Testis (tissue), 3 donors: ENCODE results near the gene MAGI2. TPM values are rescaled to one million over a fixed set of nuclear protein-coding genes. Genes with fewer than 3 reads are reported as not detected.

Experiments used
- DNase-seq: peaks from one replicate; pipeline ENCODE4 v3.0.0-alpha.2; 2019
- H3K27ac ChIP-seq, 2 donors: fragments of 200-600 bp; sonication (generic); one replicate each; pipeline ENCODE4 v1.5.1; 2019
- H3K27me3 ChIP-seq: fragments of 200-600 bp; sonication (generic); one replicate; pipeline ENCODE4 v1.5.1; 2019
- H3K36me3 ChIP-seq: fragments of 200-600 bp; sonication (generic); one replicate; pipeline ENCODE4 v1.5.1; 2017; ENCODE audit warnings: low read depth; ENCODE audit errors: missing control alignments
- H3K4me1 ChIP-seq: fragments of 200-600 bp; sonication (generic); one replicate; pipeline ENCODE4 v1.5.1; 2019
- H3K4me3 ChIP-seq, 2 donors: fragments of 200-600 bp; sonication (generic); one replicate each; pipeline ENCODE4 v1.5.1; 2017 to 2019
- H3K9me3 ChIP-seq: fragments of 200-600 bp; sonication (generic); one replicate; pipeline ENCODE4 v1.5.1; 2017
- CTCF ChIP-seq, 3 experiments: fragments of 450-650 bp in 2 of 3; fragments of 200-600 bp in 1 of 3; sonication (generic) in 1 of 3; IDR thresholded peaks; one replicate each; pipeline ENCODE4 v1.5.1; 2016 to 2019; ENCODE audit warnings: antibody characterized with exemption in 3 of 3, mild to moderate bottlenecking in 2 of 3, moderate library complexity in 1 of 3
- POLR2A ChIP-seq: fragments of 450-650 bp; IDR thresholded peaks from one replicate; pipeline ENCODE4 v1.6.1; 2017; ENCODE audit warnings: antibody characterized with exemption, mild to moderate bottlenecking, moderate library complexity
- WGBS, 2 donors: methylation state at CpG; one replicate each; pipeline ENCODE4 v1.1.5; 2018; 5-methylcytosine and 5-hydroxymethylcytosine counted together
- intact Hi-C: fragments of 100-400 bp; cut with DNase I; formaldehyde crosslinking; loops from one replicate; pipeline ENCODE4 v1.15.1; 2023; ENCODE audit warnings: low total_unique reads
- polyA plus RNA-seq: library from polyadenylated mRNA; stranded (reverse); fragments of 350-450 nt; fragmentation: Illumina TruSeq; extraction: RNeasy Lipid Tissue Mini Kit (QIAGEN cat#74804); gene quantifications from one replicate; pipeline ENCODE4 v1.2.3, GENCODE V29; 2014; ENCODE audit warnings: low read depth, low replicate concordance; ENCODE audit not compliant: insufficient read depth
- total RNA-seq, 2 donors: library from RNA; depleted of rRNA; stranded (reverse); fragments of >200 nt; gene quantifications; one replicate each; pipeline ENCODE4 v1.2.3, GENCODE V29; 2016

The MAGI2 gene
- total and polyA plus RNA-seq, 3 donors from 2014 or later: 11.2 to 13.1 (median 12.4) TPM

DNA sequence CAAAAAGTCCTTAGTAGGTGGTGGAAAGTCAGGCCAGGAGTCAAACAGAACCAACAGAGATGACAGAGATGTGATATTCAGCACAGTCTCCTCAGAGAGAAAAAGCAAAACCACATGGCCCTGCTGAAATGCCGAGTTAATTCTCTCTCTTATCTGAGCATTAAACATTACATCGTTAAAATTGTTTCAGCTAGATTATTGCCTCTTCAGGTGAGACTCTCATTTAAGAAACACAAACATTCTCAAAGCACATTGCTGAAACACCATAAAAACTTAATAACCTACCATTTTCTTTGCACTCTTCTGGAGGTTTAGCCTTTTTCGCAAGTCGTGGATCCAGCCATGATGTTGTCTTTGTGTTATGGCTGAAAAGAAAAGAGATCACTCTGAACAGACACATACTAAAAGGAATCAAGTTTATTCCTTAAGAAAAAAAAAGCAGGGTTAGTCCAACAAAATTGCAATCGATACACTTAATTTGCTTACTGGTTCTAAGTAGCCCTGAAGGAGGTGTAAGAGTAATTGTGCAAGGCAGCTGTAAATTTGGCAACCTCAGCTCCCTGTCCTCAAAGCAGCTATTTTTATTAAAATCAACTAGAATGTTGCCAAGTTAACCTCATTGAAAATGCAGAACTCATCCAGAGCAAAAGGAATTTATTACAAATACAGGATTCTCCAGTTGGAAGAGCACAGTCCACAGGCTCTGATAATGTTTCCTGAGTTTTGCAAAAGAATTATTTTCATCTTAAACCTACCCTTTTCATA is 963.8 kb downstream of the MAGI2 start:
- no peaks in the 10 kb centered on the region for H3K36me3 ChIP-seq
- H3K4me1 ChIP-seq: no peaks in the 10 kb centered on the region
- H3K9me3 ChIP-seq: no peaks in the 10 kb centered on the region
- no peaks in the 10 kb centered on the region for H3K27me3 ChIP-seq
- intact Hi-C loops: no loop called here
- no peak for DNase-seq
- 33 to 56% methylated on average over 5 of the region's 5 CpGs for WGBS, 2 donors
- TF ChIP-seq POLR2A: no peak
- TF ChIP-seq CTCF (IDR thresholded peaks at IDR 0.05): no peak
- H3K4me3 ChIP-seq: no peak overlapping the region
- no peak overlapping the region for H3K27ac ChIP-seq

DNA sequence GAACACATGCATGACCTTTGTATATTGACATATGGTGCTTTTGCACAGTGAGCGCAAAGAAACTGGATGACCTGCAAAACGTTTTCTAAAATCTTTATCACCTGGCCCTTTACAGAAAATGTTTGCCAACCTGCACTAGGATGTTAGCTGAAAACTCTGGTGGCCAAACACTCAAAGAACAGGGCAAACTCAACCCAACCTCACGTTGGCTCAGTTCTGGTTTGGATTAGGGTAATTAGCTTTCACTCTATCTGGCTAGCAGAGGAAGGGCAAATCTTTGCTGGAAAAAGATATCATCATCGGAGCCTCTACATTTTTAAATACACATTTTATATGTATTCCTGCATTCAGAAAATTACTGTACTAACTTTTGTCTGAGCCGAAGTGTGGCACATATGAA is 966.0 kb downstream of the MAGI2 start:
- Histone ChIP-seq H3K4me3 (no peak overlapping the region), H3K4me1 (no peaks in the 10 kb centered on the region), H3K27me3 (no peaks in the 10 kb centered on the region), H3K9me3 (no peaks in the 10 kb centered on the region), H3K27ac (no peak overlapping the region), H3K36me3 (no peaks in the 10 kb centered on the region)
- TF ChIP-seq CTCF (IDR thresholded peaks at IDR 0.05): no peak
- no peak for TF ChIP-seq POLR2A
- 70 to 71% methylated on average over 5 of the region's 5 CpGs for WGBS, 2 donors
- DNase-seq: no peak
- intact Hi-C loops: no loop called here

- Histone ChIP-seq H3K4me1 (no peaks in the 10 kb centered on the region), H3K27me3 (no peaks in the 10 kb centered on the region), H3K4me3 (no peak overlapping the region), H3K9me3 (no peaks in the 10 kb centered on the region), H3K27ac (no peak overlapping the region), H3K36me3 (no peaks in the 10 kb centered on the region)
- intact Hi-C loops: no loop called here
- TF ChIP-seq CTCF (IDR thresholded peaks at IDR 0.05) (no peak), POLR2A (no peak)
- no peak for DNase-seq
- 87 to 90% methylated on average over 2 of the region's 2 CpGs for whole genome bisulfite sequencing, 2 donors
Observed at GRCh38 chr7:78479348-78479747, 974.1 kb downstream of the MAGI2 start.

- H3K36me3 ChIP-seq: no peaks in the 10 kb centered on the region
- no peak for DNase-seq
- no peaks in the 10 kb centered on the region for H3K4me1 ChIP-seq
- H3K9me3 ChIP-seq: no peaks in the 10 kb centered on the region
- no peak overlapping the region for H3K4me3 ChIP-seq
- H3K27me3 ChIP-seq: no peaks in the 10 kb centered on the region
- WGBS, 2 donors: 88 to 93% methylated on average over 2 of the region's 2 CpGs
- no peak overlapping the region for H3K27ac ChIP-seq
- intact Hi-C loops: no loop called here
- no peak for TF ChIP-seq POLR2A
- TF ChIP-seq CTCF (IDR thresholded peaks at IDR 0.05): no peak
Observed at GRCh38 chr7:78476851-78477405, 976.5 kb downstream of the MAGI2 start.
